ENCODE results near the gene PATZ1.
A peak's percentile ranks its signal among the peaks of the same experiment; 100 is the strongest.
"Not testable (repeated sequence)": the region's sequence is repeated elsewhere in the genome, so short reads cannot be mapped to it uniquely, and the experiment has no call there.

PATZ1 gene

DNA sequence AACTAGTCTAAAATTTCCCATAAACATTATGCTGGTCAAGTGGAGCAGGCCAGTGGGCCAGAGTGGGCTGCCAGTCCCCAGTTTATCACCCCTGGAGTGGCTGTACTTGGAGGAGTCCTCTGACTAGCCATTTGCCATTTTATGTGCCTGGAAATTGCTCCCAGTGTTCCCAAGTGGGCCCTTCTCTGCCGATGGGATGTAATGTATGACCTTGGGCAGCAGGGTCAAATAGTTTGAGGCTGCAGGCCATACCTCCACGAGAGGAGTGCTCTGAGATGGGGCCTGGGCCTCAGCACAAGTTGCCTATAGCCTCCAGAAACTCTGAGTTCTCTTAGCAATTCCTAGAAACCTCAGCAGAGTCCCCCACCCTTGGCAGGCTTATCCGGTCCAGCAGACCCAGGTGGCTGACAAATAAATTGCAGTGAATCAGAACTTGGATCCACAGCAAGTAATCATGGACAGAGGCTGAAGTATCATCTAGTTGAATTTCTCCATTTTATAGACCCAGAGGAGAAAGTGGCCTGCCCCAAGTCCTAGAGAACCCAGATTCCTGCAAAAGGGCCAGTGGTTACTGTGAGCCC is 17.8 kb upstream of the PATZ1 start:
- H3K4me3 ChIP-seq (ENCODE audit: low read length) = no peak overlapping the region
- TF ChIP-seq, protein P1, sequence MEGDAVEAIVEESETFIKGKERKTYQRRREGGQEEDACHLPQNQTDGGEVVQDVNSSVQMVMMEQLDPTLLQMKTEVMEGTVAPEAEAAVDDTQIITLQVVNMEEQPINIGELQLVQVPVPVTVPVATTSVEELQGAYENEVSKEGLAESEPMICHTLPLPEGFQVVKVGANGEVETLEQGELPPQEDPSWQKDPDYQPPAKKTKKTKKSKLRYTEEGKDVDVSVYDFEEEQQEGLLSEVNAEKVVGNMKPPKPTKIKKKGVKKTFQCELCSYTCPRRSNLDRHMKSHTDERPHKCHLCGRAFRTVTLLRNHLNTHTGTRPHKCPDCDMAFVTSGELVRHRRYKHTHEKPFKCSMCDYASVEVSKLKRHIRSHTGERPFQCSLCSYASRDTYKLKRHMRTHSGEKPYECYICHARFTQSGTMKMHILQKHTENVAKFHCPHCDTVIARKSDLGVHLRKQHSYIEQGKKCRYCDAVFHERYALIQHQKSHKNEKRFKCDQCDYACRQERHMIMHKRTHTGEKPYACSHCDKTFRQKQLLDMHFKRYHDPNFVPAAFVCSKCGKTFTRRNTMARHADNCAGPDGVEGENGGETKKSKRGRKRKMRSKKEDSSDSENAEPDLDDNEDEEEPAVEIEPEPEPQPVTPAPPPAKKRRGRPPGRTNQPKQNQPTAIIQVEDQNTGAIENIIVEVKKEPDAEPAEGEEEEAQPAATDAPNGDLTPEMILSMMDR (conservative IDR thresholded peaks at IDR 0.05; ENCODE audit: low read length) = no peak
- DNase-seq (ENCODE audit: low read depth) = no peak

- DNase-seq (ENCODE audit: low read depth) = no peak
- TF ChIP-seq, protein P1 (conservative IDR thresholded peaks at IDR 0.05; ENCODE audit: low read length) = no peak
- H3K4me3 ChIP-seq (ENCODE audit: low read length) = no peak overlapping the region
Measured at GRCh38 chr22:31361743-31362142, 15.6 kb upstream of the PATZ1 start.

- H3K4me3 ChIP-seq (ENCODE audit: low read length) = no peak overlapping the region
- TF ChIP-seq, protein P1 (conservative IDR thresholded peaks at IDR 0.05; ENCODE audit: low read length) = no peak
- DNase-seq (ENCODE audit: low read depth) = no peak
Measured at GRCh38 chr22:31360029-31360428, 13.9 kb upstream of the PATZ1 start.

GRCh38 chr22:31354515-31354914 is 8.4 kb upstream of the PATZ1 start:
- TF ChIP-seq, protein P1 (conservative IDR thresholded peaks at IDR 0.05; ENCODE audit: low read length) = no peak
- no peak for DNase-seq (ENCODE audit: low read depth)
- no peak overlapping the region for H3K4me3 ChIP-seq (ENCODE audit: low read length)

GRCh38 chr22:31350410-31350863 is 4.3 kb upstream of the PATZ1 start:
- H3K4me3 ChIP-seq (ENCODE audit: low read length) = no peak overlapping the region
- no peak for DNase-seq (ENCODE audit: low read depth)
- TF ChIP-seq, protein P1 (conservative IDR thresholded peaks at IDR 0.05; ENCODE audit: low read length) = no peak

GRCh38 chr22:31349960-31350359 is 3.8 kb upstream of the PATZ1 start:
- DNase-seq (ENCODE audit: low read depth) = no peak
- TF ChIP-seq, protein P1 (conservative IDR thresholded peaks at IDR 0.05; ENCODE audit: low read length) = no peak
- H3K4me3 ChIP-seq (ENCODE audit: low read length) = no peak overlapping the region

DNA sequence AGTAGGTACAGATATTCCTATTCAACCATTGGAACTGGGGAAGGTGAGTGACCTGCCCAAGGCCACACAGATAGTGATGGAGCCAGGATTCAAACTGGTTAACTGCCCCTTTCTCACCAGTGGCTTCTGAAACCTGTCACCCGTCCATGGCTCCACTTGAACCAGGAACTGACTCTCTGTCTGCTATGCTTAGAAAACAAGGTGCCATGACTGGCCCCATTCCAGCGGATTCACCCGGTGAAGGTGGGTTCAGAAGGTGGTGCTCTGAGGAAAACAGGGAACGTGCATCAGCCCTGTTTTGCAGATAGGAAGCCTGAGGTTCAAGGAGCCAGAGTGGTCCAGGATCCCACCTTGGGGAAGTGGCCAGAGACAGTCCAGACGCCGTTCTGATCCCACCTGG is 2.6 kb upstream of the PATZ1 start:
- TF ChIP-seq, protein P1 (conservative IDR thresholded peaks at IDR 0.05; ENCODE audit: low read length) = no peak
- no peak overlapping the region for H3K4me3 ChIP-seq (ENCODE audit: low read length)
- no peak for DNase-seq (ENCODE audit: low read depth)

GRCh38 chr22:31348009-31348337 is 1.8 kb upstream of the PATZ1 start:
- peak overlapping the region; percentile 65 for H3K4me3 ChIP-seq (ENCODE audit: low read length)
- DNase-seq (ENCODE audit: low read depth) = not testable (repeated sequence)
